Stimulated activated CD8-positive, alpha-beta memory T cell treated with anti-CD3 and anti-CD28 coated beads, Interleukin-2, amount 100 ng/mL, for 48 hours (primary cell): Measurements from ENCODE around the gene ZNF385B.

Experiments
- DNase-seq, 2 donors: peaks; one replicate each; pipeline ENCODE4 v3.0.0-alpha.2; 2020; ENCODE audit warnings: low read depth in 2 of 2

ZNF385B gene

GRCh38 chr2:179685146-179685545 is 176.3 kb downstream of the ZNF385B start:
- no peak for DNase-seq

GRCh38 chr2:179682756-179683155 is 178.7 kb downstream of the ZNF385B start:
- no peak for DNase-seq

- DNase-seq = no peak
Measured at GRCh38 chr2:179677746-179678505, 183.5 kb downstream of the ZNF385B start.

GRCh38 chr2:179677077-179677688 is 184.2 kb downstream of the ZNF385B start:
- no peak for DNase-seq

- DNase-seq = no peak
Measured at GRCh38 chr2:179675435-179675834, 186.0 kb downstream of the ZNF385B start.

GRCh38 chr2:179671043-179671981 is 190.1 kb downstream of the ZNF385B start:
- no peak for DNase-seq

- no peak for DNase-seq
Measured at GRCh38 chr2:179669196-179669595, 192.2 kb downstream of the ZNF385B start.

GRCh38 chr2:179664972-179665812 is 196.2 kb downstream of the ZNF385B start:
- DNase-seq = no peak

- DNase-seq = no peak
Measured at GRCh38 chr2:179661986-179662385, 199.4 kb downstream of the ZNF385B start.

- no peak for DNase-seq
Measured at GRCh38 chr2:179657068-179657595, 204.3 kb downstream of the ZNF385B start.

- no peak for DNase-seq
Measured at GRCh38 chr2:179655627-179656026, 205.8 kb downstream of the ZNF385B start.

- DNase-seq = no peak
Measured at GRCh38 chr2:179654806-179655205, 206.6 kb downstream of the ZNF385B start.

GRCh38 chr2:179652296-179652695 is 209.1 kb downstream of the ZNF385B start:
- no peak for DNase-seq

- no peak for DNase-seq
Measured at GRCh38 chr2:179650420-179650819, 211.0 kb downstream of the ZNF385B start.

- no peak for DNase-seq
Measured at GRCh38 chr2:179646862-179647587, 214.4 kb downstream of the ZNF385B start.

GRCh38 chr2:179646173-179646769 is 215.1 kb downstream of the ZNF385B start:
- no peak for DNase-seq

GRCh38 chr2:179645047-179645446 is 216.4 kb downstream of the ZNF385B start:
- no peak for DNase-seq

- DNase-seq = no peak
Measured at GRCh38 chr2:179642462-179642861, 218.9 kb downstream of the ZNF385B start.

GRCh38 chr2:179636995-179637394 is 224.4 kb downstream of the ZNF385B start:
- no peak for DNase-seq
